ENCODE measurements around the gene CHST15. TPM values are rescaled to one million over a fixed set of nuclear protein-coding genes. Genes with fewer than 3 reads are reported as not detected.

CHST15 gene
- total RNA-seq, 1 donor from 2014 or later, result 23.5 TPM

GRCh38 chr10:124011464-124011863, 81.9 kb downstream of the CHST15 start:
- no peak for DNase-seq (ENCODE audit: low spot score)

GRCh38 chr10:124010563-124011131, 82.8 kb downstream of the CHST15 start:
- DNase-seq (ENCODE audit: low spot score), result no peak

- no peak for DNase-seq (ENCODE audit: low spot score)
Measured at GRCh38 chr10:124010024-124010423, 83.4 kb downstream of the CHST15 start.

- no peak for DNase-seq (ENCODE audit: low spot score)
Measured at GRCh38 chr10:124009231-124010015, 84.0 kb downstream of the CHST15 start.

- DNase-seq (ENCODE audit: low spot score), result no peak
Measured at GRCh38 chr10:124008681-124009080, 84.7 kb downstream of the CHST15 start.

GRCh38 chr10:124008187-124008586, 85.2 kb downstream of the CHST15 start:
- no peak for DNase-seq (ENCODE audit: low spot score)

GRCh38 chr10:124007773-124008145, 85.6 kb downstream of the CHST15 start:
- DNase-seq (ENCODE audit: low spot score), result no peak

GRCh38 chr10:124007102-124007772, 86.2 kb downstream of the CHST15 start:
- no peak for DNase-seq (ENCODE audit: low spot score)

GRCh38 chr10:124006526-124006925, 86.9 kb downstream of the CHST15 start:
- no peak for DNase-seq (ENCODE audit: low spot score)

GRCh38 chr10:124005991-124006392, 87.4 kb downstream of the CHST15 start:
- DNase-seq (ENCODE audit: low spot score), result no peak

GRCh38 chr10:124005091-124005490, 88.3 kb downstream of the CHST15 start:
- DNase-seq (ENCODE audit: low spot score), result no peak

- no peak for DNase-seq (ENCODE audit: low spot score)
Measured at GRCh38 chr10:124004663-124005004, 88.8 kb downstream of the CHST15 start.

GRCh38 chr10:124003871-124004662, 89.3 kb downstream of the CHST15 start:
- no peak for DNase-seq (ENCODE audit: low spot score)

GRCh38 chr10:124003481-124003870, 89.9 kb downstream of the CHST15 start:
- DNase-seq (ENCODE audit: low spot score), result no peak

GRCh38 chr10:124003070-124003419, 90.4 kb downstream of the CHST15 start:
- DNase-seq (ENCODE audit: low spot score), result no peak

GRCh38 chr10:124002391-124003069, 90.9 kb downstream of the CHST15 start:
- DNase-seq (ENCODE audit: low spot score), result no peak

GRCh38 chr10:124001391-124002148, 91.8 kb downstream of the CHST15 start:
- peak; percentile 8 for DNase-seq (ENCODE audit: low spot score)

- peak; percentile 3 for DNase-seq (ENCODE audit: low spot score)
Measured at GRCh38 chr10:124000792-124001201, 92.6 kb downstream of the CHST15 start.

GRCh38 chr10:123999956-124000615, 93.3 kb downstream of the CHST15 start:
- peak; percentile 9 for DNase-seq (ENCODE audit: low spot score)

GRCh38 chr10:123999261-123999660, 94.1 kb downstream of the CHST15 start:
- peak; percentile 6 for DNase-seq (ENCODE audit: low spot score)

Data from mucosa of gallbladder (tissue), 1 donor.